ENCODE results near the gene ATP2C1. TPM values are rescaled to one million over a fixed set of nuclear protein-coding genes. Genes with fewer than 3 reads are reported as not detected.

Gene ATP2C1
- total RNA-seq, 1 donor from 2014 or later, result 128 TPM

DNA sequence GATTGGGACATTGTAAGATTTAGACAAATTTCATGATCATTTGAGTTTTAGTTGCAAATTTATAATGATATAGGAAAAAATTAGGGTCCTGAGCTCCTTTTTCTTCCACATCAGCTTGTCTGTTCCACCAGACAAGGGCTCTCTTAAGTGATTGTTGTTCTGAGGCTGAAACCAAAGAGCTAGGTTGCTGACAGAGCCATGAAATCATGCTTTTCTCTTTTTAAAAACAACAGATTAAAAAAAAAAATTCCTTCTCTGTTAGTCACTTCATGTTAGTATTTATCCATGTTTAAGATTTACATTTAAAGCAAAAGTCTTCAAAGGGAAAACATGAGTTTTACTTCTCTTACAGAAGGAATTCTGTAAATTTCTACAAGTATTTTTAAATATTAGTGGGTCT, 56.8 kb downstream of the ATP2C1 start:
- intact Hi-C loops (cut with DNase I), result no loop called here
- H3K9me3 ChIP-seq, result no peaks in the 10 kb centered on the region

DNA sequence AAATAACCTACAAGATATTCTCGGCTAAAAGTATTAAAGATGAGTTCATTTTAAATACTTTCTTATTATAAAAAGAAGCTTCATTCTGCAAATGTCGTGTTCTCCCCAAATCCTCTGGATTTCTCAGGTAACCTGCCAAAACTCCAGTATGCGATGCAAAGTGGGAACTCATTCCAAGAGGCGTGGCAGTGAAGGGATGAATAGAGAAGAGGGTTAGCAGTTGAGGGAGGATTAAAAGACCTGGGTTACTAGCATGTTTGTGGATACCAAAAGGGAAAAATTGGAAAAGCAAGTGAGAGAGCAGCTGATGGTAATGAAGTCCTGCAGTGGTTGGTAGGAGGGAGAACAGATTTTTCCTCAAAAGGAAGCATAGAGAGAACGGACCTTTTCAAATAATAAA, 61.6 kb downstream of the ATP2C1 start:
- H3K4me1 ChIP-seq, result no peaks in the 10 kb centered on the region
- no peaks in the 10 kb centered on the region for H3K9me3 ChIP-seq
- no peaks in the 10 kb centered on the region for H3K27me3 ChIP-seq (ENCODE audit: low read depth)
- TF ChIP-seq, protein P1, sequence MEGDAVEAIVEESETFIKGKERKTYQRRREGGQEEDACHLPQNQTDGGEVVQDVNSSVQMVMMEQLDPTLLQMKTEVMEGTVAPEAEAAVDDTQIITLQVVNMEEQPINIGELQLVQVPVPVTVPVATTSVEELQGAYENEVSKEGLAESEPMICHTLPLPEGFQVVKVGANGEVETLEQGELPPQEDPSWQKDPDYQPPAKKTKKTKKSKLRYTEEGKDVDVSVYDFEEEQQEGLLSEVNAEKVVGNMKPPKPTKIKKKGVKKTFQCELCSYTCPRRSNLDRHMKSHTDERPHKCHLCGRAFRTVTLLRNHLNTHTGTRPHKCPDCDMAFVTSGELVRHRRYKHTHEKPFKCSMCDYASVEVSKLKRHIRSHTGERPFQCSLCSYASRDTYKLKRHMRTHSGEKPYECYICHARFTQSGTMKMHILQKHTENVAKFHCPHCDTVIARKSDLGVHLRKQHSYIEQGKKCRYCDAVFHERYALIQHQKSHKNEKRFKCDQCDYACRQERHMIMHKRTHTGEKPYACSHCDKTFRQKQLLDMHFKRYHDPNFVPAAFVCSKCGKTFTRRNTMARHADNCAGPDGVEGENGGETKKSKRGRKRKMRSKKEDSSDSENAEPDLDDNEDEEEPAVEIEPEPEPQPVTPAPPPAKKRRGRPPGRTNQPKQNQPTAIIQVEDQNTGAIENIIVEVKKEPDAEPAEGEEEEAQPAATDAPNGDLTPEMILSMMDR (IDR thresholded peaks at IDR 0.05), result no peak
- H3K27ac ChIP-seq, result no peak overlapping the region
- H3K36me3 ChIP-seq, result peaks cover 68% of the 10 kb centered on the region
- ATAC-seq, result no peak
- H3K4me3 ChIP-seq, result no peak overlapping the region
- DNase-seq, result no peak
- intact Hi-C loops (cut with DNase I), result no loop called here

More for the DNA sequence above, 56.8 kb downstream of the ATP2C1 start:
- no peak for DNase-seq
- ATAC-seq, result no peak
- Histone ChIP-seq H3K27ac (no peak overlapping the region), H3K27me3 (ENCODE audit: low read depth) (no peaks in the 10 kb centered on the region), H3K4me1 (no peaks in the 10 kb centered on the region), H3K4me3 (no peak overlapping the region), H3K36me3 (peaks cover 72% of the 10 kb centered on the region)
- TF ChIP-seq, protein P1 (IDR thresholded peaks at IDR 0.05), result no peak

GRCh38 chr3:130956281-130956680, 62.4 kb downstream of the ATP2C1 start:
- DNase-seq (no peak), ATAC-seq (no peak)
- H3K4me1 ChIP-seq, result no peaks in the 10 kb centered on the region
- H3K4me3 ChIP-seq, result no peak overlapping the region
- TF ChIP-seq, protein P1 (IDR thresholded peaks at IDR 0.05), result no peak
- H3K27ac ChIP-seq, result no peak overlapping the region
- H3K36me3 ChIP-seq, result peaks cover 76% of the 10 kb centered on the region
- intact Hi-C loops (cut with DNase I), result no loop called here
- no peaks in the 10 kb centered on the region for H3K9me3 ChIP-seq
- no peaks in the 10 kb centered on the region for H3K27me3 ChIP-seq (ENCODE audit: low read depth)

GRCh38 chr3:130956721-130957120, 62.8 kb downstream of the ATP2C1 start:
- no peaks in the 10 kb centered on the region for H3K9me3 ChIP-seq
- no peak overlapping the region for H3K4me3 ChIP-seq
- intact Hi-C loops (cut with DNase I), result no loop called here
- no peak overlapping the region for H3K27ac ChIP-seq
- H3K27me3 ChIP-seq (ENCODE audit: low read depth), result no peaks in the 10 kb centered on the region
- no peak for ATAC-seq
- H3K36me3 ChIP-seq, result peaks cover 80% of the 10 kb centered on the region
- no peaks in the 10 kb centered on the region for H3K4me1 ChIP-seq
- TF ChIP-seq, protein P1 (IDR thresholded peaks at IDR 0.05), result no peak
- DNase-seq, result no peak

DNA sequence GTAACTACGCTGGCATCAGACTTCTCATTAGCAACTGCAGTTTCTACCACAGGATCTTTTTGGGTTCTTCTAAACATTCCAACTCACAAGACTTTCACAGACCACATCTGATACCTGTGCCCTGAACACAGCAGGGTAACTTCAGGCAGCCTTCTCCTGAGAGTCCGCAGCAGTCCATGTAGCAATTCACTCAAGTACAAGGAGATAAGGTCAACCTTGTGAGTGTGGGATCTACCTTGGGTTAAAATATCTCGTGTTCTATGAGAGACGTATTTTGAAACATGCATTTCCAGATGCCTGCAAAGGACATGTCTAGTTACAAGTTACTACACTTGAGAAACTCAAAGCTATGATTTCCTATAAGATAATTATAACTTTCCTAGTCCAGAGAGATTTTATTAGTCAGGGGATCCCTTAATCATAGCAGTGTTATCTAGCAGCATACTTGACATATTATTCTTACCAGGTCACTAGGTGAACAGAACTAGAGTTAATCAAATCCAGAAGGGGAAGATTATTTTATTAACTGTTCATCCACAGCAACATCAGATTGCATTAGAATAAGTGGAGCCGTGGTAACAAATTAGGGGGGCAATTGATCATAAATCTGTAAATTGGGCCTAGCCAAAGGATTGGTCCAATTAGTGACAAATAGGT, 66.4 kb downstream of the ATP2C1 start:
- Histone ChIP-seq H3K36me3 (peaks cover 87% of the 10 kb centered on the region), H3K4me1 (no peaks in the 10 kb centered on the region), H3K27me3 (ENCODE audit: low read depth) (no peaks in the 10 kb centered on the region), H3K4me3 (no peak overlapping the region), H3K9me3 (no peaks in the 10 kb centered on the region), H3K27ac (no peak overlapping the region)
- intact Hi-C loops (cut with DNase I), result no loop called here
- ATAC-seq (no peak), DNase-seq (no peak)
- TF ChIP-seq, protein P1 (IDR thresholded peaks at IDR 0.05), result no peak
